Measurements from ENCODE around the gene NFATC2.

The NFATC2 gene

GRCh38 chr20:51535075-51535386, 7.5 kb downstream of the NFATC2 start:
- Histone ChIP-seq H3K27ac (ENCODE audit: low read depth, low read length) (no peak overlapping the region), H3K79me2 (ENCODE audit: control insufficient read depth, low read length) (peaks cover 100% of the 10 kb centered on the region), H3K4me2 (ENCODE audit: low read length) (peak overlapping the region; percentile 25), H3K4me1 (ENCODE audit: control insufficient read depth, low read length) (peaks cover 69% of the 10 kb centered on the region), H3K4me3 (ENCODE audit: low read length) (no peak overlapping the region), H3K27me3 (ENCODE audit: control insufficient read depth, low read length) (no peaks in the 10 kb centered on the region), H3K36me3 (ENCODE audit: control insufficient read depth, low read length) (peaks cover 37% of the 10 kb centered on the region), H3K9me2 (replicated peaks; ENCODE audit: control insufficient read depth, low read length) (no peaks in the 10 kb centered on the region), H3K9me3 (ENCODE audit: control insufficient read depth, insufficient read depth, low read length) (no peaks in the 10 kb centered on the region), H4K20me1 (ENCODE audit: control insufficient read depth, insufficient read depth, low read depth, low read length) (0 out of 2 replicates have a peak, but pooled peaks cover 7% of the 10 kb centered on the region), H3F3A (ENCODE audit: control insufficient read depth, insufficient read depth) (no peaks in the 10 kb centered on the region)
- TF ChIP-seq EZH2phosphoT487 (IDR thresholded peaks at IDR 0.05; ENCODE audit: borderline replicate concordance, low read length) (no peak), CTCF (IDR thresholded peaks at IDR 0.05; ENCODE audit: low read depth, low read length, poor library complexity, severe bottlenecking) (no peak)

GRCh38 chr20:51533291-51534172, 9.0 kb downstream of the NFATC2 start:
- H3F3A ChIP-seq (ENCODE audit: control insufficient read depth, insufficient read depth), result peaks cover 7% of the 10 kb centered on the region
- H3K27me3 ChIP-seq (ENCODE audit: control insufficient read depth, low read length), result no peaks in the 10 kb centered on the region
- no peak overlapping the region for H3K4me3 ChIP-seq (ENCODE audit: low read length)
- no peaks in the 10 kb centered on the region for H3K9me2 ChIP-seq (replicated peaks; ENCODE audit: control insufficient read depth, low read length)
- TF ChIP-seq CTCF (IDR thresholded peaks at IDR 0.05; ENCODE audit: low read depth, low read length, poor library complexity, severe bottlenecking) (no peak), EZH2phosphoT487 (IDR thresholded peaks at IDR 0.05; ENCODE audit: borderline replicate concordance, low read length) (no peak)
- no peaks in the 10 kb centered on the region for H3K9me3 ChIP-seq (ENCODE audit: control insufficient read depth, insufficient read depth, low read length)
- 0 out of 2 replicates have a peak, but pooled peaks cover 7% of the 10 kb centered on the region for H4K20me1 ChIP-seq (ENCODE audit: control insufficient read depth, insufficient read depth, low read depth, low read length)
- peaks cover 23% of the 10 kb centered on the region for H3K36me3 ChIP-seq (ENCODE audit: control insufficient read depth, low read length)
- H3K79me2 ChIP-seq (ENCODE audit: control insufficient read depth, low read length), result peaks cover 100% of the 10 kb centered on the region
- peaks cover 72% of the 10 kb centered on the region for H3K4me1 ChIP-seq (ENCODE audit: control insufficient read depth, low read length)
- H3K27ac ChIP-seq (ENCODE audit: low read depth, low read length), result no peak overlapping the region
- no peak overlapping the region for H3K4me2 ChIP-seq (ENCODE audit: low read length)

- Histone ChIP-seq H3K9me2 (replicated peaks; ENCODE audit: control insufficient read depth, low read length) (no peaks in the 10 kb centered on the region), H3K27ac (ENCODE audit: low read depth, low read length) (no peak overlapping the region), H3K4me3 (ENCODE audit: low read length) (no peak overlapping the region), H4K20me1 (ENCODE audit: control insufficient read depth, insufficient read depth, low read depth, low read length) (0 out of 2 replicates have a peak, but pooled peaks cover 7% of the 10 kb centered on the region), H3K79me2 (ENCODE audit: control insufficient read depth, low read length) (peaks cover 100% of the 10 kb centered on the region), H3K36me3 (ENCODE audit: control insufficient read depth, low read length) (peaks cover 19% of the 10 kb centered on the region), H3K9me3 (ENCODE audit: control insufficient read depth, insufficient read depth, low read length) (no peaks in the 10 kb centered on the region), H3F3A (ENCODE audit: control insufficient read depth, insufficient read depth) (peaks cover 7% of the 10 kb centered on the region), H3K4me1 (ENCODE audit: control insufficient read depth, low read length) (peaks cover 69% of the 10 kb centered on the region), H3K4me2 (ENCODE audit: low read length) (no peak overlapping the region), H3K27me3 (ENCODE audit: control insufficient read depth, low read length) (no peaks in the 10 kb centered on the region)
- TF ChIP-seq EZH2phosphoT487 (IDR thresholded peaks at IDR 0.05; ENCODE audit: borderline replicate concordance, low read length) (no peak), CTCF (IDR thresholded peaks at IDR 0.05; ENCODE audit: low read depth, low read length, poor library complexity, severe bottlenecking) (no peak)
Observed at GRCh38 chr20:51532577-51533191, 9.8 kb downstream of the NFATC2 start.

Measured in DOHH2 (cell line).